ENCODE data around the gene TRIO. TPM values are rescaled to one million over a fixed set of nuclear protein-coding genes. Genes with fewer than 3 reads are reported as not detected.

Gene TRIO
- total and polyA plus RNA-seq, 10 of the 15 experiments (the other 5 are each of a cell fraction or from before 2014, with no cell fraction given): 5.1 to 96.4 (median 44.6) TPM

GRCh38 chr5:14153932-14154731, 11.0 kb downstream of the TRIO start (continued):
- TF ChIP-seq ZBED1 (IDR thresholded peaks at IDR 0.05; ENCODE audit: borderline replicate concordance) (no peak), HDGF (IDR thresholded peaks at IDR 0.05) (no peak), ATF7 (IDR thresholded peaks at IDR 0.05; ENCODE audit: low read depth) (no peak; the same call in 1 of the 2 replicates), SMC3 (IDR thresholded peaks at IDR 0.05; ENCODE audit: borderline replicate concordance, low read length) (no peak), MTA2 (IDR thresholded peaks at IDR 0.05; ENCODE audit: low read depth) (0 out of 2 replicates have a peak, but pooled peaks have one; percentile 16), YBX1 (IDR thresholded peaks at IDR 0.05) (no peak), EED (IDR thresholded peaks at IDR 0.05; ENCODE audit: low read depth) (no peak; the same call in 1 of the 2 replicates), DPF2 (IDR thresholded peaks at IDR 0.05) (no peak), PML (IDR thresholded peaks at IDR 0.05; ENCODE audit: low read length) (no peak), USF2 (IDR thresholded peaks at IDR 0.05; ENCODE audit: borderline replicate concordance, low read depth, low read length) (peak; percentile 14; the same call in 1 of the 2 replicates), RELB (IDR thresholded peaks at IDR 0.05; ENCODE audit: low read depth) (0 out of 2 replicates have a peak, but pooled peaks have one; percentile 49), SMARCA5 (IDR thresholded peaks at IDR 0.05) (no peak), NFYB (IDR thresholded peaks at IDR 0.05; ENCODE audit: insufficient read depth, low read depth, low read length) (no peak), RAD51 (IDR thresholded peaks at IDR 0.05) (peak; percentile 50), STAT1 (conservative IDR thresholded peaks at IDR 0.05) (no peak), MXI1 (IDR thresholded peaks at IDR 0.05; ENCODE audit: low read depth, low read length) (peak; percentile 50), ETV6 (conservative IDR thresholded peaks at IDR 0.05 in 1 of 2, IDR thresholded peaks at IDR 0.05 in 1 of 2; ENCODE audit: borderline replicate concordance in 1 of 2, low read depth in 1 of 2) (no peak), SUZ12 (IDR thresholded peaks at IDR 0.05; ENCODE audit: unreplicated experiment) (no peak), WRNIP1 (IDR thresholded peaks at IDR 0.05; ENCODE audit: borderline replicate concordance, low read depth, low read length) (no peak), ZBTB11 (CRISPR knock-in tag; IDR thresholded peaks at IDR 0.05) (no peak)
- TF ChIP-seq, protein P1, sequence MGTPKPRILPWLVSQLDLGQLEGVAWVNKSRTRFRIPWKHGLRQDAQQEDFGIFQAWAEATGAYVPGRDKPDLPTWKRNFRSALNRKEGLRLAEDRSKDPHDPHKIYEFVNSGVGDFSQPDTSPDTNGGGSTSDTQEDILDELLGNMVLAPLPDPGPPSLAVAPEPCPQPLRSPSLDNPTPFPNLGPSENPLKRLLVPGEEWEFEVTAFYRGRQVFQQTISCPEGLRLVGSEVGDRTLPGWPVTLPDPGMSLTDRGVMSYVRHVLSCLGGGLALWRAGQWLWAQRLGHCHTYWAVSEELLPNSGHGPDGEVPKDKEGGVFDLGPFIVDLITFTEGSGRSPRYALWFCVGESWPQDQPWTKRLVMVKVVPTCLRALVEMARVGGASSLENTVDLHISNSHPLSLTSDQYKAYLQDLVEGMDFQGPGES (IDR thresholded peaks at IDR 0.05): no peak
